Sigmoid colon (tissue), 7 donors: ENCODE results near the gene XRCC5. TPM values are rescaled to one million over a fixed set of nuclear protein-coding genes. Genes with fewer than 3 reads are reported as not detected.

Experiments
- DNase-seq: peaks from one replicate; pipeline ENCODE4 v3.0.0-alpha.2; 2019
- H3K27ac ChIP-seq, 4 donors: fragments of 200-600 bp; sonication (generic); one replicate each; pipeline ENCODE4 v1.5.1; 2016 to 2019; ENCODE audit warnings: mild to moderate bottlenecking in 1 of 4
- H3K27me3 ChIP-seq, 3 donors: fragments of 200-600 bp; sonication (generic); one replicate each; pipeline ENCODE4 v1.5.1; 2019; ENCODE audit warnings: mild to moderate bottlenecking in 1 of 3
- H3K36me3 ChIP-seq, 4 donors: fragments of 200-600 bp; sonication (generic); one replicate each; pipeline ENCODE4 v1.5.1; 2016 to 2019
- H3K4me1 ChIP-seq, 4 donors: fragments of 200-600 bp; sonication (generic); one replicate each; pipeline ENCODE4 v1.5.1; 2017 to 2019
- H3K4me3 ChIP-seq, 4 donors: fragments of 200-600 bp; sonication (generic); one replicate each; pipeline ENCODE4 v1.5.1; 2017 to 2019; ENCODE audit warnings: mild to moderate bottlenecking in 2 of 4, moderate library complexity in 1 of 4
- H3K9me3 ChIP-seq, 4 donors: fragments of 200-600 bp in 3 of 4; sonication (generic) in 3 of 4; one replicate each; pipeline versions ENCODE4 v1.5.1 to v1.6.1; 2013 to 2019
- EP300 ChIP-seq, 4 donors: sonication (generic); formaldehyde crosslinking; IDR thresholded peaks; one replicate each; pipeline ENCODE4 v1.6.1; 2017; ENCODE audit warnings: antibody characterized with exemption in 4 of 4
- POLR2A ChIP-seq, 2 donors: fragments of 450-650 bp; IDR thresholded peaks; one replicate each; pipeline ENCODE4 v1.6.1; 2016; ENCODE audit warnings: antibody characterized with exemption in 2 of 2, mild to moderate bottlenecking in 2 of 2, moderate library complexity in 2 of 2
- POLR2AphosphoS5 ChIP-seq, 4 donors: sonication (generic); formaldehyde crosslinking; IDR thresholded peaks; one replicate each; pipeline ENCODE4 v1.6.1; 2017; ENCODE audit warnings: antibody characterized with exemption in 4 of 4
- WGBS, 2 donors: extraction: QIAGEN DNeasy Blood & Tissue Kit; methylation state at CpG; one replicate each; pipeline ENCODE4 v1.1.7; 2013; 5-methylcytosine and 5-hydroxymethylcytosine counted together
- intact Hi-C: fragments of 100-400 bp; cut with DNase I; formaldehyde crosslinking; loops from one replicate; pipeline ENCODE4 v1.15.1; 2023
- polyA plus RNA-seq, 3 donors: library from polyadenylated mRNA; stranded (reverse); fragments of 200-250 nt; gene quantifications; one replicate each; pipeline ENCODE4 v1.2.3, GENCODE V29; 2013
- total RNA-seq, 4 donors: library from RNA; depleted of rRNA; stranded (reverse); fragments of >200 nt; gene quantifications; one replicate each; pipeline ENCODE4 v1.1.0, GENCODE V29; 2016
- TF ChIP-seq, protein P1 (sequence below), 4 experiments: fragments of 450-650 bp in 3 of 4; fragments of 200-600 bp in 1 of 4; IDR thresholded peaks; one replicate each; pipeline ENCODE4 v1.5.1; 2016 to 2019; ENCODE audit warnings: antibody characterized with exemption in 4 of 4, mild to moderate bottlenecking in 3 of 4, moderate library complexity in 2 of 4
- donor health status: healthy with polysubstance abuse.
- donor health status: Bipolar disorder and iron deficiency.
- donor health status: healthy.

XRCC5 gene
- total and polyA plus RNA-seq, 7 donors = 70.3 to 152 (median 111) TPM

DNA sequence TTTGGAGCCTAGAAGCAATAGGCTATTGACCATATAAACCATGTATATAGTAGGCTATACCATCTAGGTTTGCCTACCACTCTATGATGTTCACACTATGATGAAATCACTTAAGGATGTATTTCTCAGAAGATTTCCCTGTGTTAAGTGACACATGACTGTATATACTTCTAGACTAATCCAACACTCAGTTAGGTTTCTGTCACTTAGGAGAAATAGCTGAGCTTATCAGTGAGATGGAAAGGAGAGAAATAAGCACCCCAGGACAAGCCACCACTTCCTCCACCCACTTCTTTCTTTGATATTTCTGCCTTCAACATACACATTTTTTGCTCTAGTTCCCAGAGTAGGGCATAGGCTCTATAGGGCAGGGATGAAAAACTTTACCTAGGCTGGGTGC is 35.4 kb upstream of the XRCC5 start:
- H3K36me3 ChIP-seq = peaks cover 0 to 6% (median 0%) of the 10 kb centered on the region in 4 donors
- H3K27me3 ChIP-seq = no peaks in the 10 kb centered on the region
- intact Hi-C loops = no loop called here
- H3K27ac ChIP-seq = no peak overlapping the region
- no peak for TF ChIP-seq POLR2AphosphoS5 (IDR thresholded peaks at IDR 0.05)
- TF ChIP-seq EP300 (IDR thresholded peaks at IDR 0.05) = no peak
- TF ChIP-seq POLR2A (IDR thresholded peaks at IDR 0.05) = no peak
- TF ChIP-seq, protein P1, sequence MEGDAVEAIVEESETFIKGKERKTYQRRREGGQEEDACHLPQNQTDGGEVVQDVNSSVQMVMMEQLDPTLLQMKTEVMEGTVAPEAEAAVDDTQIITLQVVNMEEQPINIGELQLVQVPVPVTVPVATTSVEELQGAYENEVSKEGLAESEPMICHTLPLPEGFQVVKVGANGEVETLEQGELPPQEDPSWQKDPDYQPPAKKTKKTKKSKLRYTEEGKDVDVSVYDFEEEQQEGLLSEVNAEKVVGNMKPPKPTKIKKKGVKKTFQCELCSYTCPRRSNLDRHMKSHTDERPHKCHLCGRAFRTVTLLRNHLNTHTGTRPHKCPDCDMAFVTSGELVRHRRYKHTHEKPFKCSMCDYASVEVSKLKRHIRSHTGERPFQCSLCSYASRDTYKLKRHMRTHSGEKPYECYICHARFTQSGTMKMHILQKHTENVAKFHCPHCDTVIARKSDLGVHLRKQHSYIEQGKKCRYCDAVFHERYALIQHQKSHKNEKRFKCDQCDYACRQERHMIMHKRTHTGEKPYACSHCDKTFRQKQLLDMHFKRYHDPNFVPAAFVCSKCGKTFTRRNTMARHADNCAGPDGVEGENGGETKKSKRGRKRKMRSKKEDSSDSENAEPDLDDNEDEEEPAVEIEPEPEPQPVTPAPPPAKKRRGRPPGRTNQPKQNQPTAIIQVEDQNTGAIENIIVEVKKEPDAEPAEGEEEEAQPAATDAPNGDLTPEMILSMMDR (IDR thresholded peaks at IDR 0.05) = no peak
- H3K9me3 ChIP-seq = no peaks in the 10 kb centered on the region
- no peak for DNase-seq
- no peaks in the 10 kb centered on the region for H3K4me1 ChIP-seq
- no peak overlapping the region for H3K4me3 ChIP-seq

DNA sequence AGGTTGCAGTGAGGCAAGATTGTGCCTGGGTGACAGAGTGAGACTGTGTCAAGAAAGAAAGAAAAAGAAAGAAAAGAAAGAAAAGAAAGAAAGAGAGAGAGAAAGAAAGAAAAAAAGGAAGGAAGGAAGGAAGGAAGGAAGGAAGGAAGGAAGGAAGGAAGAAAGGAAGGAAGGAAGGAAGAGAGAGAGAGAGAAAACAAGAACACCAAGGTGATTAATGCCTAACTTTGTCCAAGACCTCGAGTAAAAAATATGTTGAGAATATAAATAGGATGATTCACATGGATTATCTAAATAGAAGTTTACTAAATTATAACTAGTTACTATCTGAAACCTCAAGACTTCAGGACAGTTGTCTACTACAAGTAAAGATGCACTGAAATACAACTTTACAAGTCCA is 34.8 kb upstream of the XRCC5 start:
- H3K27me3 ChIP-seq = no peaks in the 10 kb centered on the region
- DNase-seq = no peak
- no peaks in the 10 kb centered on the region for H3K9me3 ChIP-seq
- H3K4me1 ChIP-seq = no peaks in the 10 kb centered on the region
- no peak overlapping the region for H3K4me3 ChIP-seq
- H3K36me3 ChIP-seq = peaks cover 0 to 6% (median 0%) of the 10 kb centered on the region in 4 donors
- TF ChIP-seq POLR2AphosphoS5 (IDR thresholded peaks at IDR 0.05) (no peak), POLR2A (IDR thresholded peaks at IDR 0.05) (no peak), EP300 (IDR thresholded peaks at IDR 0.05) (no peak)
- TF ChIP-seq, protein P1 (IDR thresholded peaks at IDR 0.05) = no peak
- no peak overlapping the region for H3K27ac ChIP-seq
- 49 to 66% methylated on average over 1 of the region's 1 CpG for WGBS, 2 donors
- intact Hi-C loops = no loop called here

DNA sequence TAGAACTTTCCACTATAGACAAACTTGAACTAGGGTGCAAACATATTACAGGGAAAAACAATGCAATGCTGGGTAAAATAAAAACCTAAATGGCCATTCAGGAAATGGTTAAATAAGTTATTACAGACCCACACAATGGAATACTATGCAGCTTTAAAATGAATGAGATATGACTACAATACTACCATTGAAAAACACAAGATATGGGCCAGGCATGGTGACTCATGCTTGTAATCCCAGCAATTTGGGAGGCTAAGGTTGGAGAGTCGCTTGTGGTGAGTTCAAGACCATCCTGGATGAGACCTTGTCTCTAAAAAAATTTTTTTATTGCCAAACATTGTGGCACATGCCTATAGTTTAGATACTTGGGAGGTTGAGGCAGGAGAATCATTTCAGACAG is 34.4 kb upstream of the XRCC5 start:
- 26 to 73% methylated on average over 1 of the region's 1 CpG for WGBS, 2 donors
- Histone ChIP-seq H3K4me1 (no peaks in the 10 kb centered on the region), H3K27ac (no peak overlapping the region), H3K27me3 (no peaks in the 10 kb centered on the region), H3K9me3 (no peaks in the 10 kb centered on the region), H3K36me3 (peaks cover 0 to 6% (median 0%) of the 10 kb centered on the region in 4 donors), H3K4me3 (no peak overlapping the region)
- intact Hi-C loops = no loop called here
- TF ChIP-seq POLR2AphosphoS5 (IDR thresholded peaks at IDR 0.05) (no peak), POLR2A (IDR thresholded peaks at IDR 0.05) (no peak), EP300 (IDR thresholded peaks at IDR 0.05) (no peak)
- TF ChIP-seq, protein P1 (IDR thresholded peaks at IDR 0.05) = no peak
- DNase-seq = no peak

DNA sequence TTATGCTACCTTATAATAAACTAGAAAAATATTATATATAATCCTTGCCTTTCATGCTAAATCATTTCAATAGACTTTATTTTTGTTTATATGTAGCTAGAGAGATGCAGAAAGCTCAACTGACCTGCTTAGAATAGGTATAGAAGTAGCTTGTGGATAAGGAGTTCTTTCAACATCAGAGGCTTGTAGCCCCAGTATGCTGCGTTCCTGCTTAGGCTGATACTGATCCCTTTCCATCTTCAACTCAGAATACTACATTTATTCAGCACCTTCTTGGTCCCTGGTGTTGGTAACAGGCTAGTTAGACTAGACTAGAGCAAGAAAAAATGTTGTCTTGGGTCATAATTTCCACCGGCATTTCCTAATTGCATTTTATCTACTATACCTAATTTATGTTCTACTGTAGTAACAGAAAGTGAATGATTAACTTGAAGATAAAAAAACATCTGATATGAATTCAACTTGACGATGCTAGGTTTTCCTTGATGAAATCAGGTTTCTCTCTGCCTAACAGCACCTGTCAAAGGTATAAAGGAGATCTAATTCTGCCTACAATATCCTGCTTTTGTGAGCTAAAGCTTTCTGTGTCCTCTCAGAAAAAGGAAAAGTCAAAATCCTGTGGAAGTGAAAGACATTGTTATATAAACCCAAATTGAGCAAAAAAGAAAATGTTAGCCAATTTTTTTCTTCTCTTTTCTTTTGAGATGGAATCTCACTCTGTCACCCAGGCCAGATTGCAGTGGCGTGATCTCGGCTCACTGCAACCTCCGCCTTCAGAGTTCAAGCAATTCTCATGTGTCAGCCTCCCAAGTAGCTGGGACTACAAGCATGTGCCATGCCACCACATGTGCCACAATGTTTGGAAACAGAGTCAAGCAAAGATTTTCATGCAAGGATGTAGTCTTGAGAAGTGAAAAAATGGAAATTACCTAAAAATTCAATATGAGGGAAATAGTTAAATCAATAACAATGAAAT is 33.4 kb upstream of the XRCC5 start:
- Histone ChIP-seq H3K27ac (no peak overlapping the region), H3K4me3 (no peak overlapping the region), H3K36me3 (peaks cover 0 to 6% (median 0%) of the 10 kb centered on the region in 4 donors), H3K27me3 (no peaks in the 10 kb centered on the region), H3K4me1 (peaks cover 0 to 4% (median 1%) of the 10 kb centered on the region in 4 donors), H3K9me3 (no peaks in the 10 kb centered on the region)
- TF ChIP-seq POLR2AphosphoS5 (IDR thresholded peaks at IDR 0.05) (no peak), POLR2A (IDR thresholded peaks at IDR 0.05) (no peak), EP300 (IDR thresholded peaks at IDR 0.05) (no peak)
- TF ChIP-seq, protein P1 (IDR thresholded peaks at IDR 0.05) = no peak
- no peak for DNase-seq
- 22 to 70% methylated on average over 6 of the region's 6 CpGs for WGBS, 2 donors
- intact Hi-C loops = no loop called here
